Epithelial cell of esophagus (primary cell): ENCODE results near the gene EPHB2.
A peak's percentile ranks its signal among the peaks of the same experiment; 100 is the strongest.
"Not testable (repeated sequence)": the region's sequence is repeated elsewhere in the genome, so short reads cannot be mapped to it uniquely, and the experiment has no call there.

Source experiments
- DNase-seq: peaks from one replicate; pipeline ENCODE4 v3.0.0; 2010; ENCODE audit warnings: low read depth
- H3K4me3 ChIP-seq: 2 replicates; pipeline ENCODE4 v1.5.1; 2011; ENCODE audit warnings: mild to moderate bottlenecking, low read length, control low read depth
- TF ChIP-seq, protein P1 (sequence below): IDR thresholded peaks from 2 replicates; pipeline ENCODE4 v1.5.1; 2011; ENCODE audit warnings: low read depth, mild to moderate bottlenecking, low read length, control low read depth, inconsistent platforms; ENCODE audit not compliant: insufficient read depth; ENCODE audit errors: missing control alignments

The EPHB2 gene

DNA sequence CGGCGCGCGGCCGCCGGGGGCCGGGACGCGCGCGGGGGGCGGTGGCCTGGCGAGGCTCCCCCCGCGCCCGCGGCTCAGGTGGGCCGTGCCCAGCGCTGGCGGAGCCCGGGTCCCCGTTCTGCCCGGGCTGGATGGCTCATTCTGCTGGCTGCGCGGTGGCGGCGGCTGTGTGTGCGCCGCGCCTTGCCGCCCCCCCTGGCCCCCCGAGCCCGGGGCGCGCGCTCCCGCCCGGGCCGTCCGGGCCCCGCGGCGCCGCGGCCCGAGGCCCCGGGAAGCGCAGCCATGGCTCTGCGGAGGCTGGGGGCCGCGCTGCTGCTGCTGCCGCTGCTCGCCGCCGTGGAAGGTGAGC, at the start of gene EPHB2:
Gene EPHB2 (plus strand): TSS at position 139 of the 349 bp plus-strand sequence. CDS start 144 bp downstream, at position 283.
- DNase-seq, result peak; percentile 53

DNA sequence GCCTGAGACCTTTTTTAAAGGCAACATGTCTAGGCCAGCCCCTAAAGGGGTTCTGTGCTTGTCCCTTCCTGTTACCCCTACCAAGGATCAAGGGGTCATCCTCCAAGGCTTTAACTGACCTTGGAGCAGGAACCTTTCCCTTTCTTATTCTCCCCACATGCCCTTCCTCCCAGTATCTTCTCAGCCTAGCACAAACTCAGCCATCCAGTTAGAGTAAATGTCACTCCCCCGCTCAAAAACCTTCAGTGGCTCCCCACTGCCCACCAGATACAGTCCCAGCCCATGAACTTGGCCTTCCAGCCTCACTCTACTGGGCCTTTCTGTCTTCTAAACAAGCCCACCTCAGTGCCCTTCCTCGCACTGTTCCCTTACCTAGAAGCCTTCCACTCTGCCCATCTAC, 48.8 kb upstream of the EPHB2 start:
- TF ChIP-seq, protein P1, sequence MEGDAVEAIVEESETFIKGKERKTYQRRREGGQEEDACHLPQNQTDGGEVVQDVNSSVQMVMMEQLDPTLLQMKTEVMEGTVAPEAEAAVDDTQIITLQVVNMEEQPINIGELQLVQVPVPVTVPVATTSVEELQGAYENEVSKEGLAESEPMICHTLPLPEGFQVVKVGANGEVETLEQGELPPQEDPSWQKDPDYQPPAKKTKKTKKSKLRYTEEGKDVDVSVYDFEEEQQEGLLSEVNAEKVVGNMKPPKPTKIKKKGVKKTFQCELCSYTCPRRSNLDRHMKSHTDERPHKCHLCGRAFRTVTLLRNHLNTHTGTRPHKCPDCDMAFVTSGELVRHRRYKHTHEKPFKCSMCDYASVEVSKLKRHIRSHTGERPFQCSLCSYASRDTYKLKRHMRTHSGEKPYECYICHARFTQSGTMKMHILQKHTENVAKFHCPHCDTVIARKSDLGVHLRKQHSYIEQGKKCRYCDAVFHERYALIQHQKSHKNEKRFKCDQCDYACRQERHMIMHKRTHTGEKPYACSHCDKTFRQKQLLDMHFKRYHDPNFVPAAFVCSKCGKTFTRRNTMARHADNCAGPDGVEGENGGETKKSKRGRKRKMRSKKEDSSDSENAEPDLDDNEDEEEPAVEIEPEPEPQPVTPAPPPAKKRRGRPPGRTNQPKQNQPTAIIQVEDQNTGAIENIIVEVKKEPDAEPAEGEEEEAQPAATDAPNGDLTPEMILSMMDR, result no peak
- H3K4me3 ChIP-seq, result no peak overlapping the region
- DNase-seq, result no peak

More for the DNA sequence above, at the start of gene EPHB2:
- H3K4me3 ChIP-seq, result peak within 1 kb of the TSS; percentile 43
- TF ChIP-seq, protein P1, result no peak

DNA sequence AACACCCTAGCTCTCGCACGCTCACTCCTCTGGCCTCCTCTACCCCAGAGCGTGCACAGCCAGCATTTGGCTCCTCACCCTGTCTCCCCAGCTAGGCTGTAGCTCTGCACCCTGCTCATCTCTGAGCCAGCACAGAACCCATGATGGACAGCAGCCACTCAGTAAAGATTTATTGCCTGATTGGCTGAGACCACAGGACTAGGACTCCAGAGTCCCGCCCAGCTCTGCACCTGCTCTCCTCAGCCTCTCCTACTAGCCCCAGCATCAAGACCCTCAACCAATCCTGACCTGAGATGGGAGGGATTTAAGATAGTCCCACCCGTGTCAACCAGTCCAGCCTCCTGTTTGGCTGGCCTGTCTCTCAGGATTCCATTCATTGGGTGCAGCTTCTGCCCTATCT, 48.3 kb upstream of the EPHB2 start:
- TF ChIP-seq, protein P1, result no peak
- no peak overlapping the region for H3K4me3 ChIP-seq
- DNase-seq, result no peak

DNA sequence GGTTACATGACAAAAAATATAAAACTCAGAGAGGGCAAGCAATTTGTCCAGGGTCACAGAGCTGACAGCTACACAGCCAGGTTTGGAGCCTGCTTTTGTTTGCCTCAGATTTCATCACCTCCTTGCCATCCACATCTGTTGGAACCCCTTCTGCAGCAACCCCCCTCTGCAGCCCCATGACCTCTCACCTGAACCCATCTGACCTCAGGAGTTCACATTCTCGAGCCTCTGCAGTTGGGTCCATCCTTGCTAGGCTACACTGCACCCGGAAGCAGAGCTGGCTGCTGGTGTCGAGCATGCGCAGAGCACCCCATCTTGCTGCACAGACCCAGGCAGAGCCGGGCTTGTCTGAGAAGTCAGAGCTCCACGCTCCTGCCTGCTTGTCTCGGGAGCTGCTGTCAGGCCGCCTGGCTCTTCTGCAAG, 47.6 kb upstream of the EPHB2 start:
- TF ChIP-seq, protein P1, result no peak
- DNase-seq, result no peak
- no peak overlapping the region for H3K4me3 ChIP-seq

DNA sequence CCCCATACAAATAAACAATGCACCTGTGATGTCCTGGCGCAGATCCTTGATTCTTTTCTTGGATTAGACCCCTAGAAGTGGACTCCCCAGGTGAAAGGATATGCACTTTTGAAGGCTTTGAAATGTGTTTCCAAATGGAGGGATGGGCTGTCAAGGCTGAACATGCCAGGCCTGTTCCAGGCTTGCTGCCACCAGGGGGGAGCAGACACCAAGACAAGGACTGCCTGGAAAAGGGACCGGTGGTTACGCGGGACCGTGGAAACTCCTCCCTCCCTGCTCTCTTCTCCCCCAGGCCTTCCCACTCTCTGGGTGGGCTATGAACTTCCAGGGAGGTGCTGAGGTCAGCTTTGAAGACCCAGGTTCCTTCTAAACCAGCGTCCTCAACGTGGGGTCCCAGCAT, 44.9 kb upstream of the EPHB2 start:
- DNase-seq, result peak; percentile 50
- TF ChIP-seq, protein P1, result peak; percentile 60
- no peak overlapping the region for H3K4me3 ChIP-seq

DNA sequence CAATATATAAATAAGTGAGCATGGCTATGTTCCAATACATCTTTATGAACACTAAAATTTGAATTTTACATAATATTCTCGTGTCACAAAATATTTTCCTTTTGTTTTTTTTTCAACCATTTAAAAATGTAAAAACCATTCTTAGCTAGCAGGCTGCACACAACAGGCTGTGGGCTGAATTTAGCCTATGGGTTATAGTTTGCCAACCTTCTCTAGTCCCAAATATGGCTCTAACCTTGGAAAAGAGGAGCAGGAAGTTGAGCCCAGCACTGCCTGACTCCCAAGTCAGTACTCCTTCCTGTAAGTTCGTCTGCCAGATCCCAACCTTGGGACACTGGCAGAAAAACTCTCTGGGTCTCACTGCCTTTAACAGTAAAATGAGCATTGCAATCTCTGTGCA, 44.2 kb upstream of the EPHB2 start:
- H3K4me3 ChIP-seq, result no peak overlapping the region
- TF ChIP-seq, protein P1, result no peak
- no peak for DNase-seq

DNA sequence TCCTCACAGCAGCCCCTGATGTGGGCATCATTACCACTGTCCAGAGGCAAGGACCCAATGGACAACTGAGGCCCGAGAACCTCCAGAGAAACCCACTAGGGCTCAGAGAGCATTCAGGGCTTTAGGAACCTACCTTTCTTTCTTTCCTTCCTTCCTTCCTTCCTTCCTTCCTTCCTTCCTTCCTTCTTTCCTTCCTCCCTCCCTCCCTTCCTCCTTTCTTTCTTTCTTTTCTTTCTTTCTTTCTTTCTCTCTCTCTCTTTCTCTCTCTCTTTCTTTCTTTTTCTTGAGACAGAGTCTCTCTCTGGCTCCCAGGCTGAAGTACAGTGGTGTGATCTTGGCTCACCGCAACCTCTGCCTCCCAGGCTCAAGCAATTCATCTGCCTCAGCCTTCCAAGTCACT, 41.8 kb upstream of the EPHB2 start:
- DNase-seq, result not testable (repeated sequence)

More for the DNA sequence above, 41.8 kb upstream of the EPHB2 start:
- H3K4me3 ChIP-seq, result not testable (repeated sequence)
